Measurements from ENCODE around the gene COMMD1.

COMMD1 gene

DNA sequence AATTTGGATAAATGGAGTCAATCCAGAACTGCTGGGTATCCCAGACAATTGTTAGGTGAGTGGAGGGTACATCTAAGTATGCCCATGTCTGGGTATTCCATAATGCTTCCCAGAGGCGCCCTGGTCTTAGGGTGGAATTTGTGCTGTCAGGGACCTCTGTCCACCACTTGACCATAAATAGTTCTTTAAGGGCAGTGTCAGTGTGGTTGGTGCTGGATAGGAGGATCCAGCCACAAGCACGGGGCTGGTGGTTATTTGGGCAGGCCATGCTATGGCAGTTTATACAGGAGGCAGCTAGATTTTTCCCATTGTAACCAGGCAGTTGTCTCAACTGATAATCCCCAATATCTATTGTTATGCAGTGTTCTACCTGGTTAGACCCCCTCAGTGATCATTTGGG lies 186.0 kb downstream of the COMMD1 start:
- no peak overlapping the region for H3K4me3 ChIP-seq (ENCODE audit: low read length)
- TF ChIP-seq, protein P1, sequence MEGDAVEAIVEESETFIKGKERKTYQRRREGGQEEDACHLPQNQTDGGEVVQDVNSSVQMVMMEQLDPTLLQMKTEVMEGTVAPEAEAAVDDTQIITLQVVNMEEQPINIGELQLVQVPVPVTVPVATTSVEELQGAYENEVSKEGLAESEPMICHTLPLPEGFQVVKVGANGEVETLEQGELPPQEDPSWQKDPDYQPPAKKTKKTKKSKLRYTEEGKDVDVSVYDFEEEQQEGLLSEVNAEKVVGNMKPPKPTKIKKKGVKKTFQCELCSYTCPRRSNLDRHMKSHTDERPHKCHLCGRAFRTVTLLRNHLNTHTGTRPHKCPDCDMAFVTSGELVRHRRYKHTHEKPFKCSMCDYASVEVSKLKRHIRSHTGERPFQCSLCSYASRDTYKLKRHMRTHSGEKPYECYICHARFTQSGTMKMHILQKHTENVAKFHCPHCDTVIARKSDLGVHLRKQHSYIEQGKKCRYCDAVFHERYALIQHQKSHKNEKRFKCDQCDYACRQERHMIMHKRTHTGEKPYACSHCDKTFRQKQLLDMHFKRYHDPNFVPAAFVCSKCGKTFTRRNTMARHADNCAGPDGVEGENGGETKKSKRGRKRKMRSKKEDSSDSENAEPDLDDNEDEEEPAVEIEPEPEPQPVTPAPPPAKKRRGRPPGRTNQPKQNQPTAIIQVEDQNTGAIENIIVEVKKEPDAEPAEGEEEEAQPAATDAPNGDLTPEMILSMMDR (conservative IDR thresholded peaks at IDR 0.05; ENCODE audit: low read depth, low read length): no peak
- no peak for DNase-seq (ENCODE audit: low read depth)

DNA sequence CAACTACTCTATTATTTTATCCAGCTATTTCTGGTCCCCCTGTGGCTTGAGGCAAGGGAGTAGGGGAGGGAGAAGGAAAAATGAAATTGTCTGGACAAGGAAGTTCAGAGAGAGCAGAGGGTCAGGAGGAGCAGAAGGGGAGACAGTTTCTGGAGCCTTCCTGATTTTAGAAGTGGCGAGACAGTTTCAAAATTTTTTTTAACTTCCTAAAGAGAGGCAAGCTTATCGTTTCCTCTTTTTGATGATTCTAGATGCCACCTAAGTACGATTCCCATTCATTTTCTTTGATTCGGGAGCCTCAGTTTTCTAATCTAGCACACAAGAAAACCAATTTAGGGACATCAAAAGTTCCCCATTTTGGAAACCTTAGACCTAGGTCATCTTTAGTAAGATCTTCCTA lies 193.6 kb downstream of the COMMD1 start:
- TF ChIP-seq, protein P1 (conservative IDR thresholded peaks at IDR 0.05; ENCODE audit: low read depth, low read length): no peak
- no peak overlapping the region for H3K4me3 ChIP-seq (ENCODE audit: low read length)
- no peak for DNase-seq (ENCODE audit: low read depth)

DNA sequence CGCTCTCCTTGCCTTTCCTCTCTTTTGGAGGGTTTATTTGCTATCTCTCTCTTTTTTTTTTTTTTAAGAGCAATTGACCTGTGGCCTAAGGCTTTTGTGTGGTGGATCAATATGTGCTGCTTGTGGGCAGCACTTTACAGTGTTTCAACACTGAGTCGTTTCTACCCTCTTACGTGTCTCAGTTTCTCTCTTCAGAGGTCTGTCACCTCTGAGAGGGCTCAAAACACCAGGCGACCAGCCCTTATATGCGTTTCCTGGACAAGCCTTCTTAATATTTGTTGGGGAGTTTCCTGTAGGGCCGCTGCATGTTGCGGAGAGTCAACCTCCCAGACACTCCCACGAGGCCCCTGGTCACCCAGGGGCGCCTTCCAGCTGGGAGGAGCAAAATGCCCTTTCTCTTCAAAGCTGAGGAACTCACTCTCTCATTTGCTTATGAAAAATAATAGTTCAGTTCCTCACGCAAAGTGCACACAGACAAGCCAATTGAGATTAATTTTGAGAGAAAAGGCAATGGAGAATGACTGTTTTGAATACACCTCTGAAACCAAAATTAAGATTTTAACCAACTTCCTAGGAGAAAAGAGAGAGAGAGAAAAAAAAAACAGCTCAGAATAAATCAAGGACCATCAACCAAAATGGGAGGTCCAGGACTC lies 194.2 kb downstream of the COMMD1 start:
- no peak overlapping the region for H3K4me3 ChIP-seq (ENCODE audit: low read length)
- TF ChIP-seq, protein P1 (conservative IDR thresholded peaks at IDR 0.05; ENCODE audit: low read depth, low read length): no peak
- DNase-seq (ENCODE audit: low read depth): no peak

DNA sequence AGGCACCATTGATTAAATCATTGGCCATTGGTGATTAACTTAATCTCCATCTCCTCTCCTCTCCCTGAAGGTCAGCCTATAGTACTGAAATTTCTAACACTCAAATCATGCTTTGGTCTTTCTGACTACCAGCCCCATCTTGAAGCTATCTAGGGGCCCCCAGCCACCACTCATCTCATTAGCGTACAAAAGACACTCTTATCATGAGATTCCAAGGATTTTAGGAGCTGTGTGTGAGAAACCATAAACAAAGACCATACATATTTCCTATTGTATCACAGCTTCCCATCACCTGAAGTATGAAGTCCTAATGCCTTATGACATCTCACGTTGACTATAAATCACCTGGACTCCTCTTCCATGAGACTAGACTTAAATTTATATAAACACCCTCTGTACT lies 196.4 kb downstream of the COMMD1 start:
- TF ChIP-seq, protein P1 (conservative IDR thresholded peaks at IDR 0.05; ENCODE audit: low read depth, low read length): no peak
- DNase-seq (ENCODE audit: low read depth): no peak
- H3K4me3 ChIP-seq (ENCODE audit: low read length): no peak overlapping the region

DNA sequence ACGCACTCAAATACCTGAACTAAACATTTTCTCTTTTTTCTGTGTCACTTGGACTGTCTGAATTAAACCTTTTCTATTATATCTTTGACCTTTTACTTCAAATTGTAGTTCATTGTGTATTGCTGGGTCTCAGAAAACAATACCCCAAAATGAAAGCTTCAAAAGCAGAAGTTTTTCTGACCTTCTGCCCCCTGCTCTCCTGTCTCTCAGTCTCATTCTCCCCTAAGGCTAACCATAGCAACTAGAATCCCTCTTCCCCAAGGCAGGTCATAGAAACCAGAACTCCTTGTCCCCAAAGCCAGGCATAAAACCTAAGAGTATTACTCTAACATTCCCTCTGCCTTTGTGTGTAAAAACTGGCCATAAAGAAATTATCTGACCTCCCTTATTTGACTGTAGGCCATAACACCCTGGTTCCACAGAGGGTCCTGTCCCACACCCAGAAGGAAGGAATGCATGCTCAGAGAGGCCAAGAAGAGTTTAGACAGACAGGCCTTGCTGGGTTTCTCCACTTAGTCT lies 197.0 kb downstream of the COMMD1 start:
- no peak for DNase-seq (ENCODE audit: low read depth)
- TF ChIP-seq, protein P1 (conservative IDR thresholded peaks at IDR 0.05; ENCODE audit: low read depth, low read length): no peak
- no peak overlapping the region for H3K4me3 ChIP-seq (ENCODE audit: low read length)

DNA sequence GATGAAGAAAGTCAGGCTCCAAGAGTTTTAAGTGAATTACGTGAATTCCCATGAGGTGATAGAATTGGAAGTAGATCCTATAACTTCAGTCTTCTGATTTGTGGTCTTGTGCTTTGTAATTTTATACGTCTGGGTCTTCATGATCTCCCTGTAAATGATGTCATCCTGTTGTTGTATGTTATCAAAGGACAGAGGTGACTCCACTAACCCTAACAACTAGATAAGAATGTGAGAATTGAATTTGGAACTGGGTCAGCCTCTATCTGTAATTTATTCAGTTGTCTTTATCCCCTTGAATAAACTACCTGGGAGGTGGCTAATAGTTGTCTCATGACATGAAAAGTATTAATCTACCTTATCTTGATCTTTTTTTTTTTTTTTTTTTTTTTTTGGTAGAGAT lies 204.1 kb downstream of the COMMD1 start:
- no peak for DNase-seq (ENCODE audit: low read depth)
- TF ChIP-seq, protein P1 (conservative IDR thresholded peaks at IDR 0.05; ENCODE audit: low read depth, low read length): no peak
- no peak overlapping the region for H3K4me3 ChIP-seq (ENCODE audit: low read length)

DNA sequence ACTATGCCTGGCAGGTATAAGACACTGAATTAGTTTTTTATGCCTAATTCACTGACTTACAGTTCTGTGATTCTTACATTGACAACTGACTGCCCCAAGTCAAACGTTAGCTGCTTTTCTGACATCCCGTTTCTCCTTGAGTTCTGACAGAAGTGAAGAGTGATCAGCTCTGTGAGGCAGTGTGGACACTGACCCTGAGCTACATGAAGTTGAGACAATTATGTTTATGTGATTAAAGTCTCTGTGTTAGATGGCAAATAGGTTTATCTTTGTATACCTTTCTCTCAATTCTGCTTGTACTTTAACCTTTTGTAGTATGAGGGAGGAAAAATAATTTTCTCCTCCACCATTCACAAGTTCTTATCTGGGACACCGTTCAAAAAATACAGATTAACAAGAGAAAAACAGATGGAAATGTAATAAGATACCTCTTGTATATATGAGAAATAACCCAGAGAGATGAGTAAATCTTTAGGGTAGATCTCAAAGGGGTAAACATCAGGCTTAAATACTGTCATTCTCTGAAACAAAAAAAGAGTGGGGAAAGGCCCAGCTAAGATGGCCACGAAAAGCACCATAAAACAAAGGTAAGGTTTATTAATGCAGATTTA lies 205.0 kb downstream of the COMMD1 start:
- no peak overlapping the region for H3K4me3 ChIP-seq (ENCODE audit: low read length)
- DNase-seq (ENCODE audit: low read depth): no peak
- TF ChIP-seq, protein P1 (conservative IDR thresholded peaks at IDR 0.05; ENCODE audit: low read depth, low read length): no peak

All from retinal pigment epithelial cell (primary cell).